Neural cell (in vitro differentiated cells): Measurements from ENCODE around the gene IPO7. TPM values are rescaled to one million over a fixed set of nuclear protein-coding genes. Genes with fewer than 3 reads are reported as not detected.
"Not testable (repeated sequence)": the region's sequence is repeated elsewhere in the genome, so short reads cannot be mapped to it uniquely, and the experiment has no call there.

Source experiments
- H2AFZ ChIP-seq: fragments of 200-600, 300-800 bp; sonication (generic), shearing (Covaris generic); 2 replicates; pipeline ENCODE4 v1.6.0; 2014; ENCODE audit warnings: low read depth, mild to moderate bottlenecking, antibody characterized with exemption, low read length, moderate library complexity
- H3F3A ChIP-seq: fragments of 200-600 bp; shearing (Covaris generic); 2 replicates; pipeline ENCODE4 v1.6.1; 2016; ENCODE audit warnings: mild to moderate bottlenecking, moderate library complexity, mixed read lengths, antibody characterized with exemption, low read length; ENCODE audit not compliant: insufficient read depth, poor library complexity, severe bottlenecking
- H3K27ac ChIP-seq: fragments of 200-600, 300-800 bp; sonication (generic), shearing (Covaris generic); 2 replicates; pipeline ENCODE4 v1.5.1; 2014; ENCODE audit warnings: mild to moderate bottlenecking, low read length, moderate library complexity
- H3K27me3 ChIP-seq: fragments of 300-800, 200-600 bp; sonication (generic), shearing (Covaris generic); 2 replicates; pipeline ENCODE4 v1.6.0; 2014; ENCODE audit warnings: mild to moderate bottlenecking, low read depth, low read length, moderate library complexity; ENCODE audit not compliant: insufficient read depth
- H3K36me3 ChIP-seq: fragments of 300-800, 200-600 bp; sonication (generic), shearing (Covaris generic); 2 replicates; pipeline ENCODE4 v1.5.1; 2014; ENCODE audit warnings: mild to moderate bottlenecking, antibody characterized with exemption, low read length, moderate library complexity; ENCODE audit not compliant: insufficient read depth
- H3K4me2 ChIP-seq: fragments of 300-800, 200-600 bp; sonication (generic), shearing (Covaris generic); 2 replicates; pipeline ENCODE4 v1.6.0; 2014; ENCODE audit warnings: mild to moderate bottlenecking, low read length
- H3K4me3 ChIP-seq: fragments of 300-800, 200-600 bp; sonication (generic), shearing (Covaris generic); 2 replicates; pipeline ENCODE4 v1.5.1; 2014; ENCODE audit warnings: mild to moderate bottlenecking, low read length, moderate library complexity
- H3K79me2 ChIP-seq: fragments of 200-600 bp; shearing (Covaris generic); replicated peaks from 2 replicates; pipeline ENCODE4 v1.6.0; 2014; ENCODE audit warnings: mild to moderate bottlenecking, low read length, moderate library complexity; ENCODE audit not compliant: insufficient read depth
- H3K9ac ChIP-seq: fragments of 300-800, 200-600 bp; sonication (generic), shearing (Covaris generic); 2 replicates; pipeline ENCODE4 v1.6.1; 2016; ENCODE audit warnings: mild to moderate bottlenecking, low read length, mixed read lengths
- H3K9me2 ChIP-seq: fragments of 200-600 bp; shearing (Covaris generic); 2 replicates; pipeline ENCODE4 v1.6.1; 2016; ENCODE audit warnings: mild to moderate bottlenecking, low read length, mixed read lengths; ENCODE audit not compliant: insufficient read depth
- H3K9me3 ChIP-seq: fragments of 200-600, 300-800 bp; sonication (generic), shearing (Covaris generic); 2 replicates; pipeline ENCODE4 v1.6.1; 2016; ENCODE audit warnings: mild to moderate bottlenecking, mixed run types, low read length, moderate library complexity, mixed read lengths
- H4K20me1 ChIP-seq: fragments of 200-600 bp; shearing (Covaris generic); 2 replicates; pipeline ENCODE4 v1.6.1; 2016; ENCODE audit warnings: mild to moderate bottlenecking, mixed run types; ENCODE audit not compliant: insufficient read depth
- EP300 ChIP-seq: fragments of 450-650 bp; conservative IDR thresholded peaks from 2 replicates; pipeline ENCODE4 v1.6.1; 2014; ENCODE audit warnings: antibody characterized with exemption, mild to moderate bottlenecking, moderate library complexity; ENCODE audit not compliant: poor library complexity, severe bottlenecking
- POLR2AphosphoS5 ChIP-seq: IDR thresholded peaks from 2 replicates; pipeline ENCODE4 v1.6.1; 2012
- RAD21 ChIP-seq: fragments of 450-650 bp; conservative IDR thresholded peaks from 2 replicates; pipeline ENCODE4 v1.6.1; 2014; ENCODE audit warnings: antibody characterized with exemption, mild to moderate bottlenecking, moderate library complexity
- SMC3 ChIP-seq: fragments of 450-650 bp; conservative IDR thresholded peaks from 2 replicates; pipeline ENCODE4 v1.6.1; 2014; ENCODE audit warnings: antibody characterized with exemption, mild to moderate bottlenecking, moderate library complexity; ENCODE audit not compliant: poor library complexity
- TAF1 ChIP-seq: IDR thresholded peaks from 2 replicates; pipeline ENCODE4 v1.6.1; 2012; ENCODE audit warnings: low read depth
- polyA plus RNA-seq: library from polyadenylated mRNA; depleted of rRNA; stranded (reverse); fragments of >200 nt; gene quantifications from 2 replicates; pipeline ENCODE4 v1.2.3, GENCODE V29; 2014
- TF ChIP-seq, protein P1 (sequence below): IDR thresholded peaks from 2 replicates; pipeline ENCODE4 v1.6.1; 2012; ENCODE audit warnings: borderline replicate concordance

Gene IPO7
- polyA plus RNA-seq, 1 donor from 2014 or later, result 69.2 TPM

DNA sequence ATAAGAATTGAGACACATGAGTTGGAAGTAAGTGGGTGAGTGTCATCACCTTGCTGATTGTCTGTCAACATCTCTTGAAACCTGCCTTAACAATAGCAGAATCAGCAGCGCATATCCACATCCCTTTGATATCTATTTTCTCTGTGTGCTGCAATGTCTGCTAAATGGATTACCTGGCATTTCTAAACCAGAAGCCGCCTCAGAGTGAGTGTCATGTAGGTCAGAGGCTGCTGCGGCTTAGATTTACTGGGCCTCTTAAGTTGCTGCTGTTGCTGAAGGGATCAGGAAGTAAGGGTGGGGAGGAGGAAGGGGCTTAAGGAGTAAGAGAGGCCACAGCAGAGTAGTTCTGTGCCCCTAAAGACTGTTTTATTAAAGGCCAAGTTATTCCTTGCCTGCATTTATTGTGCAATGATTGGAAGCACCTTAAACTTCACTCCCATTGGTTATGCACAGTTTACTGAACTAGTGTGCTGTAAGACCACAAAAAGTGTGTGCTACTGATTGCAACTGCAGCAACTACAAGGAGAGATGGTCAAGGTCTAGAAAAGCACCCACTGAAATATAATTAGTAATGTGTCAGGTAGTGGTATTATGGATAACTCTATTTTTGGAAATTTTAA, 40.3 kb upstream of the IPO7 start:
- H3K27me3 ChIP-seq, result no peaks in the 10 kb centered on the region
- no peaks in the 10 kb centered on the region for H3K79me2 ChIP-seq
- no peak overlapping the region for H3K4me3 ChIP-seq
- no peaks in the 10 kb centered on the region for H3F3A ChIP-seq
- no peaks in the 10 kb centered on the region for H3K36me3 ChIP-seq
- no peaks in the 10 kb centered on the region for H3K9me3 ChIP-seq
- H3K9ac ChIP-seq, result no peak overlapping the region
- no peaks in the 10 kb centered on the region for H4K20me1 ChIP-seq
- TF ChIP-seq POLR2AphosphoS5 (peak; percentile 39), EP300 (peak; percentile 41), TAF1 (no peak)
- H3K4me2 ChIP-seq, result no peak overlapping the region
- H3K9me2 ChIP-seq, result no peaks in the 10 kb centered on the region
- no peak overlapping the region for H3K27ac ChIP-seq
- no peak overlapping the region for H2AFZ ChIP-seq

DNA sequence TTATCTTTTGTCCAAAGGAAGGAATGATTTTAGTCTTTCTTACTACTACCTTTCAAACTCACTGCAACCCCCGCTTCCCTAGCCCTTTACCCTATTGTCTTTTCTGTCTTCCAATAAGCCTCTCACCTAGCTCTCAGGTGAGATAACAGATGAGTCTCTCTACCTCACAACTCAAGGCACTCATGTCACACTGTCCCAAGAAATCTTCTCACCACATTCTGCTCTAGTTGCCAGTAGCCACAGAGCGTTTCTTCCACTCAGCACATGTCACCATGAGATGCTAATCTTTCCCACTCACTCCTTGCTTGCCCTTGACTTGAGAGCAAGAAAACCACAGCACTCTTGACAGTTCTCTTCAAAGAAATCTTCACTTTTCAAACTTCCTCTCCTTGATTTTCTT, 37.4 kb upstream of the IPO7 start:
- no peaks in the 10 kb centered on the region for H3K79me2 ChIP-seq
- no peak overlapping the region for H3K4me2 ChIP-seq
- no peaks in the 10 kb centered on the region for H3K9me2 ChIP-seq
- no peaks in the 10 kb centered on the region for H3K36me3 ChIP-seq
- no peak overlapping the region for H3K4me3 ChIP-seq
- H3F3A ChIP-seq, result no peaks in the 10 kb centered on the region
- no peaks in the 10 kb centered on the region for H4K20me1 ChIP-seq
- no peaks in the 10 kb centered on the region for H3K9me3 ChIP-seq
- H3K27ac ChIP-seq, result no peak overlapping the region
- no peak overlapping the region for H2AFZ ChIP-seq
- TF ChIP-seq EP300, result no peak
- TF ChIP-seq, protein P1, sequence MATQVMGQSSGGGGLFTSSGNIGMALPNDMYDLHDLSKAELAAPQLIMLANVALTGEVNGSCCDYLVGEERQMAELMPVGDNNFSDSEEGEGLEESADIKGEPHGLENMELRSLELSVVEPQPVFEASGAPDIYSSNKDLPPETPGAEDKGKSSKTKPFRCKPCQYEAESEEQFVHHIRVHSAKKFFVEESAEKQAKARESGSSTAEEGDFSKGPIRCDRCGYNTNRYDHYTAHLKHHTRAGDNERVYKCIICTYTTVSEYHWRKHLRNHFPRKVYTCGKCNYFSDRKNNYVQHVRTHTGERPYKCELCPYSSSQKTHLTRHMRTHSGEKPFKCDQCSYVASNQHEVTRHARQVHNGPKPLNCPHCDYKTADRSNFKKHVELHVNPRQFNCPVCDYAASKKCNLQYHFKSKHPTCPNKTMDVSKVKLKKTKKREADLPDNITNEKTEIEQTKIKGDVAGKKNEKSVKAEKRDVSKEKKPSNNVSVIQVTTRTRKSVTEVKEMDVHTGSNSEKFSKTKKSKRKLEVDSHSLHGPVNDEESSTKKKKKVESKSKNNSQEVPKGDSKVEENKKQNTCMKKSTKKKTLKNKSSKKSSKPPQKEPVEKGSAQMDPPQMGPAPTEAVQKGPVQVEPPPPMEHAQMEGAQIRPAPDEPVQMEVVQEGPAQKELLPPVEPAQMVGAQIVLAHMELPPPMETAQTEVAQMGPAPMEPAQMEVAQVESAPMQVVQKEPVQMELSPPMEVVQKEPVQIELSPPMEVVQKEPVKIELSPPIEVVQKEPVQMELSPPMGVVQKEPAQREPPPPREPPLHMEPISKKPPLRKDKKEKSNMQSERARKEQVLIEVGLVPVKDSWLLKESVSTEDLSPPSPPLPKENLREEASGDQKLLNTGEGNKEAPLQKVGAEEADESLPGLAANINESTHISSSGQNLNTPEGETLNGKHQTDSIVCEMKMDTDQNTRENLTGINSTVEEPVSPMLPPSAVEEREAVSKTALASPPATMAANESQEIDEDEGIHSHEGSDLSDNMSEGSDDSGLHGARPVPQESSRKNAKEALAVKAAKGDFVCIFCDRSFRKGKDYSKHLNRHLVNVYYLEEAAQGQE, result no peak
- TF ChIP-seq SMC3, result no peak
- TF ChIP-seq POLR2AphosphoS5, result no peak
- TF ChIP-seq RAD21, result no peak
- no peak for TF ChIP-seq TAF1
- no peaks in the 10 kb centered on the region for H3K27me3 ChIP-seq
- H3K9ac ChIP-seq, result no peak overlapping the region

DNA sequence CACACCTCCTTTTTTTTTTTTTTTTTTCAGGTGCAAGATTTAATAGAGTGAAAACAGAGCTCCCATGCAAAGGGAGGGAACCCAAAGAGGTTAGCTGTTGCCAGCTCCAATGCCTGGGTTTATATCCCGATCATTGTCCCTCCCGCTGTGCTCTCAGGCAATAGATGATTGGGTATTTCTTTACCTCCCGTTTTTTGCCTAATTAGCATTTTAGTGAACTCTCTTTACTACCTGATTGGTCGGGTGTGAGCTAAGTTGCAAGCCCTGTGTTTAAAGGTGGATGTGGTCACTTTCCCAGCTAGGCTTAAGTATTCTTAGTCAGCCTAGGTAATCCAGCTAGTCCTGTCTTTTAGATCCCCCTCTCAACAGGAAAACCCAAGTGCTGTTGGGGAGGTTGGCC, 36.7 kb upstream of the IPO7 start:
- H3K27me3 ChIP-seq, H3K4me3 ChIP-seq, H3K36me3 ChIP-seq, H3K9me2 ChIP-seq, H3K9me3 ChIP-seq, H4K20me1 ChIP-seq, H2AFZ ChIP-seq, H3K4me2 ChIP-seq, H3K27ac ChIP-seq, H3K79me2 ChIP-seq, H3F3A ChIP-seq, H3K9ac ChIP-seq: not testable (repeated sequence)

DNA sequence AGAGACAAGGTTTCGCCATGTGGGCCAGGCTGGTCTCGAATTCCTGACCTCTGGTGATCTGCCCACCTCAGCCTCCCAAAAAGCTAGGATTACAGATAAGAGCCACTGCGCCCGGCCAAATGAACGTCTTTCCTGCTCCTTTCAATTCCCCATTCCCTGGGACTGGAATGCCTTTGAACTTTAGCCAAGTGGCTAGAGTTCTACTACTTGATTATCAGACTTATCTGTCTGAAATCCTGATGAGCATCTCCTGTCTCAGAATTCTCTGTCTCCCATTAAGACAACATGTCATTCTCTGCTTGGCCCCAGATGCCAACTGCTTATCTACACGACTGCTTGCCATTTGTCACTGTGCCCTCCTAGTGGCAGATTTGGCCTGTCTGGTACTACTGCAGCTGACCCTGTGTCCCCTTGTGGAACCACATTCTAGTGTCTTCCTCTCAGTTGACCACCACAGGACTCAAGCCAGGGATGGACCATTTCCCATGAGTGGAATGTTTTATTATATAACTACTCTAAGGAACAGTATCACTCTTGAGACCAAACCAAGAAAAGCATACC, 33.1 kb upstream of the IPO7 start:
- H3K9ac ChIP-seq, result no peak overlapping the region
- TF ChIP-seq RAD21 (no peak), POLR2AphosphoS5 (no peak), SMC3 (no peak)
- H3K36me3 ChIP-seq, result no peaks in the 10 kb centered on the region
- H3K79me2 ChIP-seq, result no peaks in the 10 kb centered on the region
- no peak overlapping the region for H3K4me3 ChIP-seq
- H3K4me2 ChIP-seq, result no peak overlapping the region
- H3K9me2 ChIP-seq, result no peaks in the 10 kb centered on the region
- no peak overlapping the region for H3K27ac ChIP-seq
- no peaks in the 10 kb centered on the region for H3K9me3 ChIP-seq
- no peaks in the 10 kb centered on the region for H3K27me3 ChIP-seq
- H3F3A ChIP-seq, result no peaks in the 10 kb centered on the region
- no peak overlapping the region for H2AFZ ChIP-seq
- no peaks in the 10 kb centered on the region for H4K20me1 ChIP-seq
